K562 (cell line): ENCODE data around the gene CD300E.

Experiments used
- ATF6 ChIP-seq: sonication (generic); formaldehyde crosslinking; IDR thresholded peaks from 2 replicates; pipeline ENCODE4 v1.4.0; 2020; ENCODE audit warnings: mild to moderate bottlenecking, missing genetic modification reagents
- BCL6 ChIP-seq: fragments of 250-450 bp; sonication (Bioruptor Pico); IDR thresholded peaks from 2 replicates; pipeline ENCODE4 v1.4.0; 2020
- E2F8 ChIP-seq: fragments of 450-650 bp; IDR thresholded peaks from 2 replicates; pipeline ENCODE4 v1.7.1; 2018; ENCODE audit warnings: mild to moderate bottlenecking, low read depth; ENCODE audit not compliant: partially characterized antibody
- EZH2 ChIP-seq: IDR thresholded peaks from 2 replicates; pipeline ENCODE4 v1.6.1; 2012; ENCODE audit warnings: low read depth, mild to moderate bottlenecking, inconsistent platforms, low read length, borderline replicate concordance
- MTF1 ChIP-seq: fragments of 250-450 bp; sonication (Bioruptor Pico); IDR thresholded peaks from 2 replicates; pipeline ENCODE4 v1.9.0; 2021; ENCODE audit warnings: moderate library complexity, mild to moderate bottlenecking, inconsistent platforms, borderline replicate concordance
- NR2F6 ChIP-seq: fragments of 450-650 bp; formaldehyde crosslinking; IDR thresholded peaks from 2 replicates; pipeline ENCODE4 v1.4.0; 2020; ENCODE audit warnings: mild to moderate bottlenecking
- PHTF2 ChIP-seq: fragments of 250-450 bp; sonication (Bioruptor Pico); IDR thresholded peaks from 2 replicates; pipeline ENCODE4 v1.5.0; 2021; ENCODE audit warnings: mild to moderate bottlenecking
- POLR2AphosphoS5 ChIP-seq: IDR thresholded peaks from 2 replicates; pipeline ENCODE4 v1.6.1; 2011; ENCODE audit warnings: mild to moderate bottlenecking, low read depth, low read length, moderate library complexity; ENCODE audit not compliant: control insufficient read depth, insufficient read depth
- POLR2H ChIP-seq: IDR thresholded peaks from 2 replicates; pipeline ENCODE4 v1.6.1; 2016; ENCODE audit warnings: missing genetic modification characterization, low read depth, mild to moderate bottlenecking, control low read depth, missing compliant biosample characterization, moderate library complexity
- TEAD4 ChIP-seq, 2 experiments: sonication (generic) in 1 of 2; formaldehyde crosslinking in 1 of 2; IDR thresholded peaks; 2 replicates each; pipeline versions ENCODE4 v1.6.1 to v1.8.0; 2012 to 2022; ENCODE audit warnings: borderline replicate concordance in 1 of 2, inconsistent platforms in 1 of 2, low read length in 1 of 2, mild to moderate bottlenecking in 1 of 2, missing genetic modification reagents in 1 of 2
- ZEB2 ChIP-seq: fragments of 450-650 bp; IDR thresholded peaks from 2 replicates; pipeline ENCODE4 v1.6.1; 2016
- ZNF274 ChIP-seq: IDR thresholded peaks from 2 replicates; pipeline ENCODE4 v1.6.1; 2011; ENCODE audit warnings: low read depth, mild to moderate bottlenecking, low read length, moderate library complexity, borderline replicate concordance

- TF ChIP-seq ZEB2 (no peak), MTF1 (CRISPR knock-in tag) (no peak), NR2F6 (CRISPR knock-in tag) (no peak), E2F8 (no peak), EZH2 (no peak), BCL6 (CRISPR knock-in tag) (no peak), POLR2AphosphoS5 (no peak), ZNF274 (no peak), POLR2H (tag) (no peak), PHTF2 (CRISPR knock-in tag) (no peak), TEAD4 (IDR thresholded peaks at IDR 0.05; ENCODE audit: low read length) (no peak), TEAD4 (CRISPR knock-in tag; IDR thresholded peaks at IDR 0.05; ENCODE audit: borderline replicate concordance) (no peak), ATF6 (CRISPR knock-in tag) (no peak)
Measured at GRCh38 chr17:74610108-74610507, 13.4 kb downstream of the CD300E start.
